A673 (cell line): ENCODE data around the gene CST9. TPM values are rescaled to one million over a fixed set of nuclear protein-coding genes. Genes with fewer than 3 reads are reported as not detected.

Experiments
- Bru-seq: library from RNA; stranded (reverse); fragments of 400-500 nt; gene quantifications from one replicate; lab custom pipeline; 2021; lab: Mats Ljungman, UMichigan
- BruChase-seq, 2 experiments: library from RNA; stranded (reverse); fragments of 400-500 nt; gene quantifications; one replicate each; lab custom pipeline; 2021; lab: Mats Ljungman, UMichigan
- BruUV-seq: library from RNA; stranded (reverse); fragments of 400-500 nt; replicated peaks from 2 replicates; lab custom pipeline; 2021; lab: Mats Ljungman, UMichigan
- CTCF ChIA-PET: fragments of 300-600 bp; sonication (Branson Sonifier 250); formaldehyde crosslinking; loops from one replicate; lab custom pipeline; 2022; ENCODE audit warnings: antibody characterized with exemption; lab: Charles Lee
- POLR2A ChIA-PET: fragments of 300-600 bp; sonication (Branson Sonifier 250); formaldehyde crosslinking; loops from one replicate; lab custom pipeline; 2022; ENCODE audit warnings: antibody characterized with exemption; ENCODE audit not compliant: low non-redundant PET; lab: Charles Lee
- DNase-seq: peaks from one replicate; pipeline ENCODE4 v3.0.0-alpha.2; 2015; ENCODE audit warnings: low spot score
- H3K27ac ChIP-seq: fragments of 200-600 bp; sonication (generic); 2 replicates; pipeline ENCODE4 v1.5.1; 2016; ENCODE audit warnings: mixed run types, low read depth, mild to moderate bottlenecking, mixed read lengths, antibody characterized with exemption, low read length; ENCODE audit not compliant: poor library complexity, severe bottlenecking
- H3K27me3 ChIP-seq: fragments of 200-600 bp; sonication (generic); replicated peaks from 2 replicates; pipeline ENCODE4 v1.6.1; 2017; ENCODE audit warnings: mixed run types, low read depth, mild to moderate bottlenecking, mixed read lengths, antibody characterized with exemption, low read length; ENCODE audit not compliant: insufficient read depth, poor library complexity
- H3K36me3 ChIP-seq: fragments of 200-600 bp; sonication (generic); 2 replicates; pipeline ENCODE4 v1.6.1; 2016; ENCODE audit warnings: mixed run types, mild to moderate bottlenecking, mixed read lengths, antibody characterized with exemption, low read length; ENCODE audit not compliant: insufficient read depth, poor library complexity, severe bottlenecking
- H3K4me1 ChIP-seq: fragments of 200-600 bp; sonication (generic); 2 replicates; pipeline ENCODE4 v1.6.1; 2017; ENCODE audit warnings: mixed run types, mild to moderate bottlenecking, mixed read lengths, antibody characterized with exemption, low read length; ENCODE audit not compliant: insufficient read depth, poor library complexity, severe bottlenecking
- H3K4me3 ChIP-seq: fragments of 200-600 bp; sonication (generic); 2 replicates; pipeline ENCODE4 v1.5.1; 2016; ENCODE audit warnings: low read depth, mixed run types, mild to moderate bottlenecking, mixed read lengths, low read length; ENCODE audit not compliant: poor library complexity, severe bottlenecking
- H3K9me3 ChIP-seq: fragments of 200-600 bp; sonication (generic); 2 replicates; pipeline ENCODE4 v1.6.1; 2016; ENCODE audit warnings: mixed run types, low read depth, mild to moderate bottlenecking, mixed read lengths, antibody characterized with exemption, low read length; ENCODE audit not compliant: poor library complexity, severe bottlenecking
- EZH2 ChIP-seq: fragments of 200-600 bp; sonication (generic); IDR thresholded peaks from 2 replicates; pipeline ENCODE4 v1.6.1; 2017; ENCODE audit warnings: borderline replicate concordance, low read depth, mild to moderate bottlenecking, mixed read lengths, antibody characterized with exemption, low read length; ENCODE audit not compliant: poor library complexity, severe bottlenecking
- intact Hi-C: fragments of 100-400 bp; cut with micrococcal nuclease; formaldehyde crosslinking; loops from one replicate; pipeline ENCODE4 v1.10.0; 2022; ENCODE audit not compliant: unreplicated experiment
- long read RNA-seq: library from polyadenylated mRNA; stranded (forward); transcript quantifications from one replicate; pipeline ENCODE4 v2.0.0, GENCODE V29; 2022
- total RNA-seq: library from RNA; stranded (reverse); gene quantifications from 2 replicates; pipeline ENCODE4 v1.2.3, GENCODE V29; 2021
- TF ChIP-seq, protein P1 (sequence below): fragments of 300-800, 200-600 bp; sonication (generic); conservative IDR thresholded peaks from 2 replicates; pipeline ENCODE4 v1.5.1; 2017; ENCODE audit warnings: low read depth, mild to moderate bottlenecking, antibody characterized with exemption, low read length, moderate library complexity, mixed read lengths

Gene CST9, protein sequence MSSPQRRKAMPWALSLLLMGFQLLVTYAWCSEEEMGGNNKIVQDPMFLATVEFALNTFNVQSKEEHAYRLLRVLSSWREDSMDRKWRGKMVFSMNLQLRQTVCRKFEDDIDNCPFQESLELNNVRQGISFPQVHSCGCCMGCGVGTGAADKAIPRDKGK
- total RNA-seq, result not detected in 2 replicates
- not detected for Bru-seq, nascent RNA
- BruChase-seq, experiment 1, labeled RNA remaining after a 2-hour chase, result percentile 23 among the genes with signal in this experiment
- percentile 18 among the genes with signal in this experiment for BruChase-seq, experiment 2, labeled RNA remaining after a 6-hour chase
- long read RNA-seq, result 0 reads

DNA sequence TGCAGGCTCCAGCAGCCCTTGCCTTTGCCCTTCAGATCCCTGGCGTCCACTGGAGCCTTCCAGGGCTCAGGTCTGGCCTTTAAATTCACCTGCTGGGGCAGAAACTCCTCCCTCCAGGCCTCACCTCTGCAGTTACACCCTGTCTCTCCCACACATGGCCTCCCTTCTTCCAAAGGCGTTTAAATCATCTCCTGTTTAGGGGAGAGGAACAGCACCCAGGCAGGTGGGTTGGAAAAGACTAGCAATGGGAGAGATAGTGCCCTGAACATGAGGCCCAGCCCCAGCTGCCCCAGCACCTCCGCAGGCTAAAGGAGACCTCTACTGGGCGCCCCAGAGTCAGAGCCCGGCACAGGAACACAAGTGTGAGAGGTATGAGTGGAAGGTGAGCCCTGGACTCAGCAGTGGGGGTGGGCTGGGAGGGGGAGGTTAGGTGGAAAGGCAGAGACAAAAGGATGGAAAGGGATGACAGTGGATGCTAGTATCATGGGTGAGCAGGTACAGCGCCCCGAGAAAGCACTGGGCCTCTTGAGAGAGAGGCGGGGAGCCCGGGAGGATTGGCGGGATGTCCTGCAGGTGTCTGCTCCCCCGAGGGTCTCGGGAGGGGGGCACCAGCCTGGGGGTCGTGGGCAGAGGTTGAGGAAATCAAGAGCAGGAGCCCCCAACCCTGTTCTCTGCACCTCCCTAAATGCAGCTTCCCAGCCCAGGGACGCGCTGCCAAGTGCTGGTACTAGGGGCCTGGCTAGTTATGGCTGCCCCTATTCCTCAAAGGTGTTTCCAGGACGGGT is at the start of gene CST9:
Gene CST9, minus strand, starts transcription at position 51 of the 785 bp plus-strand sequence. CDS start 53 bp downstream, outside the sequence.
- Histone ChIP-seq H3K27me3 (no peaks in the 10 kb centered on the region), H3K36me3 (no peaks in the 10 kb centered on the region), H3K4me3 (no peak within 1 kb of the TSS), H3K27ac (no peak within 1 kb of the TSS), H3K4me1 (no peaks in the 10 kb centered on the region), H3K9me3 (no peaks in the 10 kb centered on the region)
- ChIA-PET CTCF (no interaction called here), POLR2A (no interaction called here)
- TF ChIP-seq EZH2, result no peak
- TF ChIP-seq, protein P1, sequence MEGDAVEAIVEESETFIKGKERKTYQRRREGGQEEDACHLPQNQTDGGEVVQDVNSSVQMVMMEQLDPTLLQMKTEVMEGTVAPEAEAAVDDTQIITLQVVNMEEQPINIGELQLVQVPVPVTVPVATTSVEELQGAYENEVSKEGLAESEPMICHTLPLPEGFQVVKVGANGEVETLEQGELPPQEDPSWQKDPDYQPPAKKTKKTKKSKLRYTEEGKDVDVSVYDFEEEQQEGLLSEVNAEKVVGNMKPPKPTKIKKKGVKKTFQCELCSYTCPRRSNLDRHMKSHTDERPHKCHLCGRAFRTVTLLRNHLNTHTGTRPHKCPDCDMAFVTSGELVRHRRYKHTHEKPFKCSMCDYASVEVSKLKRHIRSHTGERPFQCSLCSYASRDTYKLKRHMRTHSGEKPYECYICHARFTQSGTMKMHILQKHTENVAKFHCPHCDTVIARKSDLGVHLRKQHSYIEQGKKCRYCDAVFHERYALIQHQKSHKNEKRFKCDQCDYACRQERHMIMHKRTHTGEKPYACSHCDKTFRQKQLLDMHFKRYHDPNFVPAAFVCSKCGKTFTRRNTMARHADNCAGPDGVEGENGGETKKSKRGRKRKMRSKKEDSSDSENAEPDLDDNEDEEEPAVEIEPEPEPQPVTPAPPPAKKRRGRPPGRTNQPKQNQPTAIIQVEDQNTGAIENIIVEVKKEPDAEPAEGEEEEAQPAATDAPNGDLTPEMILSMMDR, result no peak
- BruUV-seq, result no TSS peak
- intact Hi-C loops, result loop anchor here (1.0 kb wide), 1 partner anchor 164 kb away; no protein-coding TSS in a partner anchor
- DNase-seq, result no peak

DNA sequence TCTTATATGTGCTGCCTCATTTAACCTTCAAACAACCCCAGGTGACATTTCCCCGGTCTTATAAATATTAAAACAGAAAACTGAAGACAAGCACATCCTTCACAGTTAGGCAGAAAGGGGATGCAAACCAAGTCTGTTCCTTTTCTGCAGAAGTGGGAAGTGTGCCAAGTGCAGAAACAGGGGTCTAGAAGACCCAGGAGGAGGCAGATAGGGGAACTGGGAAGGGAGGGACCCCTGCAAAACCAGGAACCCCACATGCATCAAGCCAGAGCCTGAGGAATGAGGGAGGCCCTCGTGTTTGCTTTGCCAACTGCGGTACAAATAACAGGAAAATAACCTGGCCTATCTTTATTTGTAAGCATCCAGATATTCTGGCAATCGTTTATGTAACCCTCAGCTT is 49.0 kb upstream of the CST9 start:
- ChIA-PET CTCF (no interaction called here), POLR2A (interaction anchor here (0.9 kb wide), 1 partner anchor 19 kb away, joined by 3 read pairs; no protein-coding TSS in a partner anchor)
- no TSS peak for BruUV-seq
- H3K27me3 ChIP-seq, result peaks cover 3% of the 10 kb centered on the region
- intact Hi-C loops, result no loop called here
- no peak overlapping the region for H3K4me3 ChIP-seq
- H3K9me3 ChIP-seq, result no peaks in the 10 kb centered on the region
- no peak overlapping the region for H3K27ac ChIP-seq
- no peaks in the 10 kb centered on the region for H3K4me1 ChIP-seq
- no peak for DNase-seq
- H3K36me3 ChIP-seq, result no peaks in the 10 kb centered on the region
- TF ChIP-seq, protein P1, result no peak
- TF ChIP-seq EZH2, result no peak

DNA sequence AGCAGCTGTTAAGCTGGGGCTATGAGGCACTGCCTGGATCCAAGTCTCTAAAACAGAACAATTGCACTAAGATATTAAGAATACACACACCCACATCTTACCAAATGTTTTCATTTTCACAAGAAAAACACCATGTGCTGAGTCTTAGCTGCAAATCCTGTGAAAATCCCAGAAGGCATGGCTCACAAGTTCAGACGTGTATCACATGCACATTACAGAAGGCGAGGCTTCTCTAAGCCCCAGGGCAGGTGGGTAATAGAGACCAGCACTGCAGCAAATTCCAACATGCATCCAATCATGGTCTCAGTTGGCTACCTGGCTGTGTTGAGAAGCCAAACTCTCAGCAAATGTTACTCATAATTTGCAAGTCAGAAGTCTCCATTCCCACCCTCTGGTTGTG is 48.3 kb upstream of the CST9 start:
- Histone ChIP-seq H3K27ac (no peak overlapping the region), H3K27me3 (peaks cover 3% of the 10 kb centered on the region), H3K4me3 (no peak overlapping the region), H3K4me1 (no peaks in the 10 kb centered on the region), H3K36me3 (no peaks in the 10 kb centered on the region), H3K9me3 (no peaks in the 10 kb centered on the region)
- POLR2A ChIA-PET, result interaction anchor here (0.9 kb wide), 1 partner anchor 18 kb away, joined by 3 read pairs; no protein-coding TSS in a partner anchor
- CTCF ChIA-PET, result no interaction called here
- TF ChIP-seq, protein P1, result no peak
- TF ChIP-seq EZH2, result no peak
- intact Hi-C loops, result no loop called here
- BruUV-seq, result no TSS peak
- DNase-seq, result no peak
